ENCODE results near the gene PRSS22.

PRSS22 gene

GRCh38 chr16:2852731-2853507 is 5.1 kb downstream of the PRSS22 start:
- DNase-seq (ENCODE audit: low read depth in 2 of 2), result no peak

DNA sequence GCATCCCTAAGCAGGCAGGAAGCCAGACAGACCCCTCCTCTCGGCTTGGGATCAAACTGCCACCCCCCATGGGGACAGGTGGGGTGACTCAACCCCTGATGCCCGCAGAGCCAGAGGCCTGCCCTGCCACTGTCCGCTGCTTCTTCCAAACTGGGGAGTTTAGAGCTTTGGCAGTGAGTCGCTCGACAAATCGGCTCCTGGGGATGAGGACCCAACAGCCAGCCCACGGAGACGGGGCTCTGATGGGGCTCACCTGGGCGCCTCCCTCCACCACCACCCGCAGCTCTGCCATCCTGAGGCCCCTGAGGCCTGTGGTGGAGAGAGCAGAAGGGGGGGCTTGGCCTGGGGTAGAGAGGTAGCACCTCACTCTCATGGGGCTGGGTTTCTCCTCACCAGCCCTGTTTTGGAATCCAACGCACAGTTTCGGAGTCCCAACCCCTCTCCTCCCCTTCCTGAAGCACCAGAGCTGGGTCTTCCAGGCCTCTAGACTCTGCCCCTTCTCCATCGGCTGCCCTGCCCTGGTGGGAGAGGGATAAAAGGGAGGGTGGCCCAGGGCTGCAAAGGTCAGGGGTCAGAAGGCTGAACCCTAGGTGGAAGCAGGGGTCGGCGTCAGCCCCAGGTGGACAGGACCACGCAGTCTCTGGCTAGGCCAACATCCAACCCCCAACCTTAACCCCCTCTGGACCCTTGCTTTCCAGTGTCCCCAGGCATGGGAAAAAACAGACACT is 5.8 kb downstream of the PRSS22 start:
- DNase-seq (ENCODE audit: low read depth in 2 of 2), result no peak

- no peak for DNase-seq (ENCODE audit: low read depth in 2 of 2)
Observed at GRCh38 chr16:2848933-2849725, 8.8 kb downstream of the PRSS22 start.

DNA sequence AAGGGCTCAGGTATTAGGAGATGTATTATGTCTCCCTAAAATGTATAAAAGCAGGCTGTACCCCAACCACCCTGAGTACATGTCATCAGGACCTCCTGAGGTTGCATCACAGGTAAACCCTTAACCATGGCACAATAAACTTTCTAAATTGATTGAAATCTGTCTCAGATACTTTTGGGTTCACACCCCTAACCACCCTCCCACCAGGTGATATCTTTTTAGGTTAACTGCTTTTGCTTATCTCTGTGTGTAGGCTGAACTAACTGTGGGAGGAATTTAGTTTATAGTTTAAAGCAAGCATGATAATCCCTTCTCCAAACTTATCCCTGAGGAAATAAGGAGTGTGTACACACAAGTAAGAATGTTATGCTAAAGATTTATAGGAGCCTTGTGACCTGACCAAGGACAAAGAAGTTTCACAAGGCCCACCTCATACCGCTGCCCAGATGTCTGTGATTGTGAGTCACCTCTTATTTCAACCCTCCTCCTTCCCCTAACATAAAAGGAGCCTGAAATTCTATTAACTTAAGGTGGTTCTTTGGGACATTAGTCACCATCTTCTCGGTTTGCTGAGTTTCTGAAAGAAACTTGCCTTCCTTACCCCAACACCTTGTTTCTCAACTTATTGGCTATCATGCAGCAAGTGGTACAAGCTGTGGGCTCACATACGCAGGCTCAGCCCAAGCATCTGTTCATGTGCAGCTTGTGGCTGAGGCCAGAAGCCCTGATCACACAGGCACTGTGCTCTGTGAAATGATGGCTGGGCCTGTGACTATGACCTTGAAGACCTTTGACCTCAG is 11.3 kb downstream of the PRSS22 start:
- no peak for DNase-seq (ENCODE audit: low read depth in 2 of 2)

DNA sequence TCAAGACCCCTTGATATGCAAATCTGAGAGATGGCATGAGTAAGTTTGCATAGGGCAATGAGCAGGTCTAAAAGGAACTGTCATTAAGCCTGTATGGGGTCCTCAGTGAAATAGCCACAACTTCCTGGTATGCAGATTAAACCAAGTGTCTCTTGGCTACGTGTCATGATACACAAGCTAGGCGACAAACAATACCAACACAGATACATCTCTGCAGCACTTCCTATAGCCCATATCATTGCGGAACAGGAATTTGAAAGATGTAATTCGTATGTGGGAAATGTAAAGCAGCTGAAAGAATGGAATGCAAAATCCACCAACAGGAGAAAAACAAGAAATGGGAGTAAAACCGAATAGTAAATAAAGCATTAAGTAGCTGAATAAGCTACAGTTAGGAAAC is 12.9 kb downstream of the PRSS22 start:
- DNase-seq (ENCODE audit: low read depth in 2 of 2), result no peak

- DNase-seq (ENCODE audit: low read depth in 2 of 2), result no peak
Observed at GRCh38 chr16:2843526-2843925, 14.4 kb downstream of the PRSS22 start.

DNA sequence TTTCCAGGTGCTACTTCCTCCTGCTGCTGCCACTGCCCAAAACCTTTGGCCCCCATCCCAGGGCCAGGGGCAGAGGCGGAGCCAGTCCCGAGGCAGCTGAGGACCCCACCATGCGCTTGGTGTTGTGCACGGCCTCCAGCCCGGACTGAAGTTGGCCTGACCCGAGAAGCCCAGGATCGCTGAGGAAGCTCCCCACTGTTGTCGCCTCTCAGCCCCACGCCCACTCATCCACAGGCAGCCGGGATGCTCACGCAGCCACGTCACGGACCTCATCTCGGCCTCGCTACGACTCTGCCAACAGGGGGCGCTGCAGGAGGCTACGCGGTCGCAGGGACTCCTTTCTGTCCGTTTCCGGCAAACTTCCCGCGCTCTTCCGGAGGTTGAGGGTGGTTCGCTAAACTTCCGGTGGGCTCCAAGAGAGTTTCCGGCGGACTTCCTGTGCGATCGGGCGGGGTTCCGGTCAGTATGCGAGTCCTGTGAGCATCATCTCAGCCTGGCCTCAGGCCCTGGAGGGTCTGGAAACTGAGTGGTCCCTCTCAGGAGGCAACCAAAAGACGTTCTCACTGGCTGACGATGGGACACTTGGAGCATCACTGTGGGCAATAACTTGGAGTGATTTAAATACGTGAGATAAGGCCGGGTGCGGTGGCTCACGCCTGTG is 15.5 kb downstream of the PRSS22 start:
- peak; percentile 81 for DNase-seq (ENCODE audit: low read depth in 2 of 2)

- no peak for DNase-seq (ENCODE audit: low read depth in 2 of 2)
Observed at GRCh38 chr16:2841606-2842339, 16.2 kb downstream of the PRSS22 start.

DNA sequence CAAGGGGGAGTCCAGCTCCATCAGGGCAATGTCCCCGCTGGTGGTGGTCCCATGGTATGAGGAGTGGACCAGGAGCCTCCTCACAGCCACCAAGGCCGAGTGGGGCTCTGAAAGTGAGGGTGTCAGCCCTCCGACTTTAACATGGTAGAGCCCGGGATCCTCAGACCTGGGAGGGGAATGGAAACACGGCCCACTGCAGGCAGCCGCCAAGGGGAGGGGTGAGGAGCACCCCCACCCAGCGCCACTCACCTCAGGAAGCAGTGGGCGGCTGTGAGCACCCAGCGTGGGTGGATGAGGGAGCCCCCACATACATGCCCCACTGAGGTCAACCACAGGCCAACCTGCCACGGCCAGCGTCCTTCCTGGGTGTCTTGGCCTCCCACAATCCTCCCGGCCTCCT is 17.1 kb downstream of the PRSS22 start:
- DNase-seq (ENCODE audit: low read depth in 2 of 2), result no peak

DNA sequence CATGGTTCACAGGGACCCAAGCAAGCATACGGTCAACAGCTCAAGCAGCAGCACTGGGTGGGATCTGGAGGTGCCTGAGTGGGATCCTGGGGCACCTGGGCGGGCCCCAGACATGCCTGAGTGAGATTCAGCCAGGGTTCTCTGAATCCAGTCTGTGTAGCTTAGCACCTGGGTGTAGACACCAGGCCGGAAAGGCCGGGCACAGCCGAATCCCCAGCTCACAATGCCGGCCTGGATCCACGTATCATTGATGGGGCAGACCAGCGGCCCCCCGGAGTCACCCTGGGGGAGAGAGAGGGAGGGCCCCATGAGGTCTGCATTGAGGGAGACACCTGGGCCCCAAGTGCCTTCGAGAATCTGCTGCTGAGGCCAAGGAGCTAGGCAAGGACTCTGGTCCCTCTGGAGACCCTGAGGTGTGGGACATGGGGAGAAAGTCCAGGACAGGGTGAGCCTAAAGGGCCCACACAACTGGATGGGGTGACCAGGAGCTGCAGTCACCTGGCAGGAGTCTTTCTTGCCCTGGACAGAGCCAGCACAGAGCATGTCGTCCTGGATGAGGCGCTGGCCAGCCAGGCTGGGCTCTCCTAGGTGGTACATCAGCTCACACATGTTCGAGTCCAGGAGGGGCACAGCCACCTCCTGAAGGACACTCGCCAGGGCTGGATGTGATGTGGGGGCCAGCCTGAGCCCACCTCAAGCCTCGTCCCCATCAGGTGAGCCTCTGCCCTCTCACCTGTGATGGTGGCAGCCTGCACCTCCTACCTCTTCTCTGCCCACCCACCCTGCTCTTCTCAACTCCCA is 18.1 kb downstream of the PRSS22 start:
- no peak for DNase-seq (ENCODE audit: low read depth in 2 of 2)

- DNase-seq (ENCODE audit: low read depth in 2 of 2), result no peak
Observed at GRCh38 chr16:2838928-2839327, 19.0 kb downstream of the PRSS22 start.

DNA sequence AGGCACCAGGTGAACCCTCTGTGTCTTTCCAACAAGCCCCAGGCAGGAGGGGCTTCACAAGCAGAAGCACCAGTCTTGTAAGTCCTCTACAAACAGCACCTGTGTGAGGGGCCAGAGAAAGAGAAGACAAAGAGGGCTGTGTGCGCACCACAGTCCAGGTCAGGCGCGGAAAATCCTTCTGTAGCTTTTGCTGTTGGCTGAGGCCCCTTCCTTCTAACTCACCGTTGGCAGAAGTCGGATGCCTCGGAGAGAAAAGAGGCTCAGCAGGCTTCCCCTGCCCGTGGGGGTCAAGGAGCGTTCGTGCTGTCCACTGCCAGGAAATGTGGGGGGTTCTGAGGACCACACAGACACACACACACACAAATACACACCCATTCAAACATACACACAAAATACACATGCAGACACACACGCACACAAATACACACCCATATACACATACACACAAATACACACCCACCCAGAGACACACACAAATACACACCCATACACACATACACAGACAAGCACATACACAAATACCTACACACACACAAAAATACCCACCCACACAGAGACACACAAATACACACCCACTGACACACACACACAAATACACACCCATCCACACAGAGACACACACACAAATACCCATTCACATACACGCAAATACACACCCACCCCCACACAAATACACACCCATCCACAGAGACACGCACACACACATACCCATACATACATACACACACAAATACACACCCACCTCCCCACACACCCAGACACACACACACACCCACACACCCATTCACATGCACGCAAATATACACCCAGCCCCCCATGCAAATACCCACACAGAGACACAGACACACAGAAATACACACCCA is 21.1 kb downstream of the PRSS22 start:
- DNase-seq (ENCODE audit: low read depth in 2 of 2), result no peak

DNA sequence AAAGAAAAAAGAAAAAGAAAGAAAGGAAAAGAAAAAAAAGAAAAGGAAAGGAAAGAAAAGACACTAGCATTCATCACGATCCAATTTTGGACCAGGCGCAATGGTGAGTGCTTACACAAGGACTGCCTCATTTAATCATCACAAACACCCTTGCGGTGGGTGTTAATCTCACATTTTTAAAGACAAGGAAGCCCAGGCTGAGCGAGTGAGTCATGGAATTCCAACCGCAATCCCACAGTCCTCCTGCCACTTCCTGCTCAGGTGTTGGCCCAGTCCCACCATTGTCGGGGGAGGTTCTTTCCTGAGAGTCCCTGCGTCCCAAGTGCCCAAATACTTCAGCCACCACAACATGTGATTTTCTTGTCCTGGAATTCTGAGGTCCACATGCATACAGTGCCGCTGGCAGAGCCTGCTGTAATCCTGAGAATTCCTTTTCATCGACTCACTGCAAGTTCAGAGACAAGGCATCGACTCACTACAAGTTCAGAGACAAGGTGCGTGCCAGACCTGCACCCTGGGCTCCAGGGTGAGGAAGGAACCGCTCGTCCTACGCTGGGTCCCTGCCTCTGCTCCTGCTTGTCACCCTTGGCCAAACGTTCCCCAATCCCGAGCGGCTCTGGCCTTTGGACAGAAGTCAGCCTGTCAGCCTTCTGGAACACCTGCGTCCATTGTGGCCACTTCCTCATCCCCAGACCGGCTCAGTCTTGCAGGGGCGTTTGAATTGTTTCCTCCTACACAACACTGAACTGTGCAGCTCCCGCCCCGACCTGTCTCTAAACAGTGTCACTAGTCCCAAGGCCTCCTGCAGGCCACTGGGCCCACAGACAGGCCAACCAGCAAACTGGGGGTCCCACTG is 22.1 kb downstream of the PRSS22 start:
- DNase-seq (ENCODE audit: low read depth in 2 of 2), result no peak

DNA sequence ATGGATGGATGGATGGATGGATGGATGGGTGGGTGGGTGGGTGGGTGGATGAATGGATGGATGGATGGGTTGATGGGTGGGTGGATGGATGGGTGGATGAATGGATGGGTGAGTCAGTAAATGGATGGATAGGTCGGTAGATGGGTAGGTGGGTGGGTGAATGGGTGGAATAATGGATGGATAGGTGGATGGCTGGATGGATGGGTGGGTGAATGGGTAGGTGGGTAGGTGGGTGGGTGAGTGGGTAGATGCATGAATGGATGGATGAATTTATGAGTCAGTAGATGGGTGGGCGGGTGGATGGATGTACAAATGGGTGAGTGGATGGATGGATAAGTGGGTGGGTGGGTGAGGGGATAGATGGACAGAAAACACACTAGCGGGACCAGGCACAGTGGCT is 23.0 kb downstream of the PRSS22 start:
- DNase-seq (ENCODE audit: low read depth in 2 of 2), result no peak

DNA sequence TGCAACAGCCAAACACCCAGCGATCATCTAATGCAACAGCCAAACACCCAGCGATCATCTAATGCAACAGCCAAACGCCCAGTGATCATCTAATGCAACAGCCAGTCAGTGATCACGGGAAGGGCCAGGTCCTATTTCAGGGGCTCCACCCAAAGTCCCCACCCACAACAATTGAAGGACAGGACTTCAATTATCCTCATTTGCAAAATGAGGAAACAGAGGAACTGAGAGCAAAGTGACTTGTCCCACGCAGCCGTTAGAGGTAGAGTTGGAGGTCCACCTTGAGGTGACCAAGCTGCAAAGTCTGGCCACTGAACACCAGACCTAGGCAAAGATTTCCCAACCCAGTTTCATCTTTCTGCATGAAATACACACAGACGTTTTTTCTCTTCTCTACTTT is 24.2 kb downstream of the PRSS22 start:
- DNase-seq (ENCODE audit: low read depth in 2 of 2), result no peak

DNA sequence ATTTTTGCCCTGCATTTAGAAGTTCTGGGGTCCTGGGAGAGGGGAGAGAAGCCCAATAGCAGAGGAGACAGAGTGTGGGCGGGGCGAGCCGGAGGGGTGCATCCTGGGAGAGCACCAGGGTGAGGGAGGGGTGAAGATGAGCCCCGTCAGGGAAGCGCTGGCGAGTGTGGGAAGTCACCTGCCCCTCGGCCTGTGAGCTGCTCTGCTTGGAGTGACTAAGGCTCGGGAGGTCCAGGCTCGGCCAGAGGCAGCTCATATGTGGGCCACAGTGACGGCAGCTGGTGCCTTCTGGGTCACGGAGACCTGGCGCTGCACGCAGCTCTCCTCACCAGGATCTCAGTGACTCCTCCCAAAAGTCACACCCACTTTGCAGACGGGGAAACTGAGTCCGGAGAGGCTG is 26.8 kb downstream of the PRSS22 start:
- no peak for DNase-seq (ENCODE audit: low read depth in 2 of 2)

GRCh38 chr16:2830355-2830695 is 27.6 kb downstream of the PRSS22 start:
- no peak for DNase-seq (ENCODE audit: low read depth in 2 of 2)
